Esophagus squamous epithelium (tissue), 4 donors: ENCODE results near the gene ATP13A1.

Source experiments
- CTCF ChIP-seq, 6 experiments: fragments of 450-650 bp in 4 of 6; fragments of 200-600 bp in 2 of 6; sonication (generic) in 2 of 6; IDR thresholded peaks; one replicate each; pipeline ENCODE4 v1.5.1; 2016 to 2019; ENCODE audit warnings: antibody characterized with exemption in 6 of 6, mild to moderate bottlenecking in 4 of 6, moderate library complexity in 4 of 6
- POLR2A ChIP-seq, 4 donors: fragments of 450-650 bp; IDR thresholded peaks; one replicate each; pipeline ENCODE4 v1.6.1; 2017; ENCODE audit warnings: antibody characterized with exemption in 4 of 4, mild to moderate bottlenecking in 4 of 4, moderate library complexity in 3 of 4

GRCh38 chr19:19643158-19644053, 20.1 kb downstream of the ATP13A1 start, which contains the start of gene GMIP:
- peak; percentile 73 to 90 (median 88) for TF ChIP-seq CTCF (IDR thresholded peaks at IDR 0.05)
- TF ChIP-seq POLR2A (IDR thresholded peaks at IDR 0.05) = peak in 3 of 4 donors; percentile 1 to 82 (median 28)
